ENCODE data around the gene COMMD1. TPM values are rescaled to one million over a fixed set of nuclear protein-coding genes. Genes with fewer than 3 reads are reported as not detected.
"Not testable (repeated sequence)": the region's sequence is repeated elsewhere in the genome, so short reads cannot be mapped to it uniquely, and the experiment has no call there.

COMMD1 gene
- total RNA-seq, 1 experiment from 2014 or later: 25.3 TPM

GRCh38 chr2:61900281-61900680, 5.2 kb upstream of the COMMD1 start:
- DNase-seq: no peak
- Histone ChIP-seq H3K36me3 (replicated peaks; ENCODE audit: control insufficient read depth, insufficient read depth, low read length) (no peaks in the 10 kb centered on the region), H3K4me3 (ENCODE audit: insufficient read depth, low read depth, low read length) (no peak overlapping the region)

GRCh38 chr2:61906186-61906470, 654 bp downstream of the COMMD1 start:
- H3K4me3 ChIP-seq (ENCODE audit: insufficient read depth, low read depth, low read length): peak overlapping the region; percentile 85
- no peaks in the 10 kb centered on the region for H3K36me3 ChIP-seq (replicated peaks; ENCODE audit: control insufficient read depth, insufficient read depth, low read length)
- H3K27me3 ChIP-seq (ENCODE audit: control insufficient read depth, insufficient read depth, low read length): no peaks in the 10 kb centered on the region
- no peak for DNase-seq

More at GRCh38 chr2:61900281-61900680, 5.2 kb upstream of the COMMD1 start:
- H3K27me3 ChIP-seq (ENCODE audit: control insufficient read depth, insufficient read depth, low read length): no peaks in the 10 kb centered on the region

- no peak for DNase-seq
- H3K4me3 ChIP-seq (ENCODE audit: insufficient read depth, low read depth, low read length): no peak overlapping the region
These were observed 3.6 kb downstream of the COMMD1 start for GRCh38 chr2:61909116-61909515.

GRCh38 chr2:61910603-61911002, 5.1 kb downstream of the COMMD1 start:
- H3K27me3 ChIP-seq (ENCODE audit: control insufficient read depth, insufficient read depth, low read length): no peaks in the 10 kb centered on the region
- H3K4me3 ChIP-seq (ENCODE audit: insufficient read depth, low read depth, low read length): no peak overlapping the region
- H3K36me3 ChIP-seq (replicated peaks; ENCODE audit: control insufficient read depth, insufficient read depth, low read length): no peaks in the 10 kb centered on the region
- DNase-seq: no peak

More at GRCh38 chr2:61909116-61909515, 3.6 kb downstream of the COMMD1 start:
- H3K27me3 ChIP-seq (ENCODE audit: control insufficient read depth, insufficient read depth, low read length): no peaks in the 10 kb centered on the region
- H3K36me3 ChIP-seq (replicated peaks; ENCODE audit: control insufficient read depth, insufficient read depth, low read length): no peaks in the 10 kb centered on the region

GRCh38 chr2:61911510-61911909, 6.0 kb downstream of the COMMD1 start:
- Histone ChIP-seq H3K4me3 (ENCODE audit: insufficient read depth, low read depth, low read length) (no peak overlapping the region), H3K27me3 (ENCODE audit: control insufficient read depth, insufficient read depth, low read length) (no peaks in the 10 kb centered on the region), H3K36me3 (replicated peaks; ENCODE audit: control insufficient read depth, insufficient read depth, low read length) (no peaks in the 10 kb centered on the region)
- DNase-seq: peak; percentile 21

GRCh38 chr2:61914794-61915193, 9.3 kb downstream of the COMMD1 start:
- H3K4me3 ChIP-seq (ENCODE audit: insufficient read depth, low read depth, low read length); DNase-seq: not testable (repeated sequence)

GRCh38 chr2:61920548-61920947, 15.1 kb downstream of the COMMD1 start:
- Histone ChIP-seq H3K4me3 (ENCODE audit: insufficient read depth, low read depth, low read length) (no peak overlapping the region), H3K36me3 (replicated peaks; ENCODE audit: control insufficient read depth, insufficient read depth, low read length) (no peaks in the 10 kb centered on the region), H3K27me3 (ENCODE audit: control insufficient read depth, insufficient read depth, low read length) (no peaks in the 10 kb centered on the region)
- no peak for DNase-seq

More at GRCh38 chr2:61914794-61915193, 9.3 kb downstream of the COMMD1 start:
- not testable (repeated sequence) for H3K36me3 ChIP-seq (replicated peaks; ENCODE audit: control insufficient read depth, insufficient read depth, low read length); H3K27me3 ChIP-seq (ENCODE audit: control insufficient read depth, insufficient read depth, low read length)

- H3K4me3 ChIP-seq (ENCODE audit: insufficient read depth, low read depth, low read length): no peak overlapping the region
- H3K27me3 ChIP-seq (ENCODE audit: control insufficient read depth, insufficient read depth, low read length): no peaks in the 10 kb centered on the region
- no peaks in the 10 kb centered on the region for H3K36me3 ChIP-seq (replicated peaks; ENCODE audit: control insufficient read depth, insufficient read depth, low read length)
- no peak for DNase-seq
These were observed 17.2 kb downstream of the COMMD1 start for GRCh38 chr2:61922714-61923113.

GRCh38 chr2:61924895-61925663, 19.6 kb downstream of the COMMD1 start:
- peak; percentile 11 for DNase-seq
- Histone ChIP-seq H3K36me3 (replicated peaks; ENCODE audit: control insufficient read depth, insufficient read depth, low read length) (no peaks in the 10 kb centered on the region), H3K4me3 (ENCODE audit: insufficient read depth, low read depth, low read length) (no peak overlapping the region)

GRCh38 chr2:61926531-61927477, 21.3 kb downstream of the COMMD1 start:
- Histone ChIP-seq H3K4me3 (ENCODE audit: insufficient read depth, low read depth, low read length) (no peak overlapping the region), H3K27me3 (ENCODE audit: control insufficient read depth, insufficient read depth, low read length) (no peaks in the 10 kb centered on the region), H3K36me3 (replicated peaks; ENCODE audit: control insufficient read depth, insufficient read depth, low read length) (no peaks in the 10 kb centered on the region)
- DNase-seq: no peak

More at GRCh38 chr2:61924895-61925663, 19.6 kb downstream of the COMMD1 start:
- H3K27me3 ChIP-seq (ENCODE audit: control insufficient read depth, insufficient read depth, low read length): no peaks in the 10 kb centered on the region

GRCh38 chr2:61928826-61929461, 23.5 kb downstream of the COMMD1 start:
- Histone ChIP-seq H3K27me3 (ENCODE audit: control insufficient read depth, insufficient read depth, low read length) (no peaks in the 10 kb centered on the region), H3K36me3 (replicated peaks; ENCODE audit: control insufficient read depth, insufficient read depth, low read length) (no peaks in the 10 kb centered on the region), H3K4me3 (ENCODE audit: insufficient read depth, low read depth, low read length) (no peak overlapping the region)
- DNase-seq: peak; percentile 15

- no peaks in the 10 kb centered on the region for H3K27me3 ChIP-seq (ENCODE audit: control insufficient read depth, insufficient read depth, low read length)
- no peaks in the 10 kb centered on the region for H3K36me3 ChIP-seq (replicated peaks; ENCODE audit: control insufficient read depth, insufficient read depth, low read length)
- no peak overlapping the region for H3K4me3 ChIP-seq (ENCODE audit: insufficient read depth, low read depth, low read length)
- DNase-seq: no peak
These were observed 31.6 kb downstream of the COMMD1 start for GRCh38 chr2:61937098-61937497.

- no peaks in the 10 kb centered on the region for H3K27me3 ChIP-seq (ENCODE audit: control insufficient read depth, insufficient read depth, low read length)
- DNase-seq: no peak
- no peaks in the 10 kb centered on the region for H3K36me3 ChIP-seq (replicated peaks; ENCODE audit: control insufficient read depth, insufficient read depth, low read length)
These were observed 32.4 kb downstream of the COMMD1 start for GRCh38 chr2:61937886-61938285.

GRCh38 chr2:61938511-61938910, 33.0 kb downstream of the COMMD1 start:
- no peak for DNase-seq
- Histone ChIP-seq H3K36me3 (replicated peaks; ENCODE audit: control insufficient read depth, insufficient read depth, low read length) (no peaks in the 10 kb centered on the region), H3K27me3 (ENCODE audit: control insufficient read depth, insufficient read depth, low read length) (no peaks in the 10 kb centered on the region), H3K4me3 (ENCODE audit: insufficient read depth, low read depth, low read length) (no peak overlapping the region)

More at GRCh38 chr2:61937886-61938285, 32.4 kb downstream of the COMMD1 start:
- H3K4me3 ChIP-seq (ENCODE audit: insufficient read depth, low read depth, low read length): no peak overlapping the region

All from H7 (cell line).